K562 (cell line): ENCODE results near the gene FLCN. TPM values are rescaled to one million over a fixed set of nuclear protein-coding genes. Genes with fewer than 3 reads are reported as not detected.

Source experiments
- ARID3A ChIP-seq: IDR thresholded peaks from 2 replicates; pipeline ENCODE4 v1.6.1; 2012; ENCODE audit warnings: low read depth, low read length, improper control_type of control experiment, borderline replicate concordance
- BCOR ChIP-seq: fragments of 450-650 bp; IDR thresholded peaks from 2 replicates; pipeline ENCODE4 v1.6.1; 2016
- ELK3 ChIP-seq: fragments of 450-650 bp; formaldehyde crosslinking; IDR thresholded peaks from 2 replicates; pipeline ENCODE4 v1.4.0; 2020; ENCODE audit warnings: mild to moderate bottlenecking
- ETS1 ChIP-seq: conservative IDR thresholded peaks from 2 replicates; pipeline ENCODE4 v1.6.1; 2011; ENCODE audit warnings: low read depth, mild to moderate bottlenecking, low read length; ENCODE audit not compliant: control insufficient read depth
- EZH2 ChIP-seq: IDR thresholded peaks from 2 replicates; pipeline ENCODE4 v1.6.1; 2012; ENCODE audit warnings: low read depth, mild to moderate bottlenecking, inconsistent platforms, low read length, borderline replicate concordance
- FOSL1 ChIP-seq: fragments of 200-800 bp; sonication (Bioruptor generic); conservative IDR thresholded peaks from 2 replicates; pipeline ENCODE4 v1.6.1; 2016; ENCODE audit warnings: missing genetic modification characterization, missing compliant biosample characterization
- GTF2B ChIP-seq: IDR thresholded peaks from 2 replicates; pipeline ENCODE4 v1.6.1; 2011; ENCODE audit not compliant: insufficient read length; ENCODE audit errors: extremely low read depth
- GTF3C2 ChIP-seq: IDR thresholded peaks from 3 replicates; pipeline ENCODE4 v1.6.1; 2011; ENCODE audit warnings: borderline replicate concordance, mild to moderate bottlenecking, moderate library complexity; ENCODE audit not compliant: insufficient read length; ENCODE audit errors: extremely low read depth
- HDAC3 ChIP-seq: fragments of 450-650 bp; IDR thresholded peaks from 2 replicates; pipeline ENCODE4 v1.6.1; 2018; ENCODE audit warnings: borderline replicate concordance, mild to moderate bottlenecking, moderate library complexity; ENCODE audit not compliant: partially characterized antibody
- L3MBTL2 ChIP-seq: fragments of 450-650 bp; IDR thresholded peaks from 2 replicates; pipeline ENCODE4 v1.6.1; 2016; ENCODE audit warnings: mild to moderate bottlenecking, moderate library complexity
- NR1H2 ChIP-seq: sonication (generic); formaldehyde crosslinking; IDR thresholded peaks from 2 replicates; pipeline ENCODE4 v1.4.0; 2020; ENCODE audit warnings: mild to moderate bottlenecking, missing genetic modification reagents
- NR2C2 ChIP-seq, 2 experiments: fragments of 200-800 bp in 1 of 2; sonication (Bioruptor generic) in 1 of 2; sonication (generic) in 1 of 2; formaldehyde crosslinking in 1 of 2; IDR thresholded peaks; 2 replicates each; pipeline versions ENCODE4 v1.6.1 to v1.8.0; 2016 to 2022; ENCODE audit warnings: mild to moderate bottlenecking in 1 of 2, missing compliant biosample characterization in 1 of 2, missing genetic modification characterization in 1 of 2, missing genetic modification reagents in 1 of 2
- PHF20 ChIP-seq: fragments of 450-650 bp; IDR thresholded peaks from 2 replicates; pipeline ENCODE4 v1.6.1; 2018; ENCODE audit not compliant: partially characterized antibody
- PTTG1 ChIP-seq: fragments of 450-650 bp; IDR thresholded peaks from 2 replicates; pipeline ENCODE4 v1.6.1; 2016; ENCODE audit warnings: low read depth, mild to moderate bottlenecking, missing genetic modification characterization, missing compliant biosample characterization
- RCOR1 ChIP-seq, 2 experiments: IDR thresholded peaks; 2 replicates each; pipeline ENCODE4 v1.6.1; 2012; ENCODE audit warnings: low read depth in 2 of 2, low read length in 2 of 2, borderline replicate concordance in 1 of 2, improper control_type of control experiment in 1 of 2
- SAFB2 ChIP-seq: fragments of 200-400 bp; formaldehyde crosslinking; IDR thresholded peaks from 2 replicates; pipeline ENCODE4 v1.6.1; 2018; ENCODE audit warnings: borderline replicate concordance, low read length, low read depth, moderate library complexity; ENCODE audit not compliant: severe bottlenecking
- XRCC3 ChIP-seq: fragments of 450-650 bp; IDR thresholded peaks from 2 replicates; pipeline ENCODE4 v1.6.1; 2017; ENCODE audit warnings: mild to moderate bottlenecking, moderate library complexity
- XRCC5 ChIP-seq: fragments of 200-400 bp; formaldehyde crosslinking; IDR thresholded peaks from 2 replicates; pipeline ENCODE4 v1.6.1; 2017; ENCODE audit warnings: low read depth, mild to moderate bottlenecking, low read length
- ZNF24 ChIP-seq: fragments of 450-650 bp; IDR thresholded peaks from 2 replicates; pipeline ENCODE4 v1.6.1; 2016
- polyA plus RNA-seq, 8 experiments: library from polyadenylated mRNA; depleted of rRNA in 4 of 8; stranded (reverse) in 5 of 8; unstranded in 3 of 8; fragments of >200 nt; fragmentation: Nextera tagmentation in 2 of 8; fragmentation: Illumina TruSeq in 1 of 8; extraction: Ambion mirVana in 2 of 8; extraction: Trizol in 1 of 8; gene quantifications; 2 replicates each; pipeline versions ENCODE4 v1.2.1 to v1.2.3, GENCODE V29; 2011 to 2014; ENCODE audit warnings: inconsistent platforms in 1 of 8, missing spikeins in 1 of 8
- total RNA-seq, 7 experiments: library from RNA; depleted of rRNA in 6 of 7; stranded (reverse); fragments of >200 nt in 6 of 7; fragmentation: Illumina TruSeq in 2 of 7; extraction: Trizol in 2 of 7; gene quantifications; 2 replicates each; pipeline versions ENCODE4 v1.2.1 to v1.2.3, GENCODE V29; 2011 to 2021; ENCODE audit warnings: low replicate concordance in 1 of 7

Gene FLCN
- total and polyA plus RNA-seq, 9 of the 15 experiments (the other 6 are each of a cell fraction or from before 2014, with no cell fraction given): 1.6 to 33.5 (median 10.9) TPM

- no peak for TF ChIP-seq GTF3C2
- TF ChIP-seq ARID3A: no peak
- TF ChIP-seq NR1H2: no peak
- TF ChIP-seq NR2C2 (CRISPR knock-in tag; IDR thresholded peaks at IDR 0.05): peak; percentile 42; the same call in 1 of the 2 replicates
- TF ChIP-seq NR2C2 (tag; IDR thresholded peaks at IDR 0.05): no peak
- TF ChIP-seq PHF20: no peak
- TF ChIP-seq XRCC5: no peak
- no peak for TF ChIP-seq XRCC3
- TF ChIP-seq ETS1: 0 out of 2 replicates have a peak, but pooled peaks have one; percentile 32
- no peak for TF ChIP-seq BCOR
- no peak for TF ChIP-seq ZNF24
- peak; percentile 12; the same call in 1 of the 2 replicates for TF ChIP-seq L3MBTL2
- TF ChIP-seq GTF2B: no peak
- TF ChIP-seq PTTG1 (tag): no peak
- no peak for TF ChIP-seq EZH2
- 0 out of 4 replicates have a peak, but pooled peaks of 1 of the 2 experiments have one; percentile 5 for TF ChIP-seq RCOR1 (IDR thresholded peaks at IDR 0.05; ENCODE audit: borderline replicate concordance in 1 of 2, low read depth in 2 of 2, low read length in 2 of 2)
- TF ChIP-seq SAFB2: no peak
- TF ChIP-seq ELK3 (CRISPR knock-in tag): no peak
- TF ChIP-seq HDAC3: no peak
- 0 out of 2 replicates have a peak, but pooled peaks have one; percentile 33 for TF ChIP-seq FOSL1 (tag)
Measured at GRCh38 chr17:17237026-17237799, at the start of gene FLCN (continued).
